Stimulated activated CD4-positive, alpha-beta T cell treated with anti-CD3 and anti-CD28 coated beads, Interleukin-2, amount 100 ng/mL, for 4 hours (primary cell): ENCODE results near the gene APPBP2.
"Not testable (repeated sequence)": the region's sequence is repeated elsewhere in the genome, so short reads cannot be mapped to it uniquely, and the experiment has no call there.

Experiments
- DNase-seq: peaks from one replicate; pipeline ENCODE4 v3.0.0-alpha.2; 2020; ENCODE audit warnings: low read depth

Gene APPBP2

DNA sequence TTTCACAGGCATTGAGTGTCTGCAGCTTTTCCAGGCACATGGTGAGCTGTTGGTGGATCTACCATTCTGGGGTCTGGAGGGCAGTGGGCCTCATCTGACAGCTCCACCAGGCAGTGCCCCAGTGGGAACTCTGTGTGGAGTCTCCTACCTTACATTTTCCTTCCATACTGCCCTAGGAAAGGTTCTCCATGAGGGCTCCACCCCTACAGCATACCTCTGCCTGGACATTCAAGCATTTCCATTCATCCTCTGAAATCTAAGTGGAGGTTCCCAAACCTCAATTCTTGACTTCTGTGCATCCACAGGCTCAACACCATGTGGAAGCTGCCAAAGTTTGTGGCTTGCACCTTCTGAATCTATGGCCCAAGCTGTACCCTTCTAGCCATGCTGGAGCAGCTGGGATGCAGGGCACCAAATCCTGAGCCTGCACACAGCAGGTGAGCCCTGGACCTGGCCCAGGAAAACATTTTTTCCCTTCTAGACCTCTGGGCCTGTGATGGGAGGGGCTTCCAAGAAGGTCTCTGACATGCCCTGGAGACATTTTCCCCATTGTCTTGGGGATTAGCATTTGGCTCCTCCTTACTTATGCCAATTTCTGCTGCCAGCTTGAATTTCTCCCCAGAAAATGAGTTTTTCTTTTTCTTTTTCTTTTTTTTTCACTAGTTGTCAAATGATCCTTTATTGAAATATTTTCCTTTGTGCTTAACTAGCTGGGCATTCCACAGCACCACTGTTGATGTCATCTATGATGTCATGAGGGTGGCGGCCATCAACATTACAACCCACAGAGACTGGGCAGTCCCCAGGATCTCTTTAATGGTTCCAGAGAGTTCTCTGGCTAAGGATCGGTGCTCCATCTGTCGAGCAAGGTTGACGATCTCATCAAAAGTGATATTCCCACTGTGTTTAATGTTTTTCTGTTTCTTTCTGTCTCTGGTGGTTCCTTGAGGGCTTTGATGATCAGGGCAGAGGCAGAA is 92.7 kb downstream of the APPBP2 start:
- not testable (repeated sequence) for DNase-seq

- not testable (repeated sequence) for DNase-seq
These were observed 95.5 kb downstream of the APPBP2 start for GRCh38 chr17:60430561-60430960.

- DNase-seq = not testable (repeated sequence)
These were observed 97.6 kb downstream of the APPBP2 start for GRCh38 chr17:60428491-60428890.

- no peak for DNase-seq
These were observed 99.4 kb downstream of the APPBP2 start for GRCh38 chr17:60426596-60426995.

- DNase-seq = no peak
These were observed 100.4 kb downstream of the APPBP2 start for GRCh38 chr17:60425626-60426025.

- DNase-seq = no peak
These were observed 102.2 kb downstream of the APPBP2 start for GRCh38 chr17:60423865-60424264.

- DNase-seq = no peak
These were observed 103.8 kb downstream of the APPBP2 start, which contains the start of gene CHCT1 for GRCh38 chr17:60422162-60422665. TSS of gene CHCT1 (plus strand) at chr17:60422489. CDS start at chr17:60422593, 104 bp downstream.

DNA sequence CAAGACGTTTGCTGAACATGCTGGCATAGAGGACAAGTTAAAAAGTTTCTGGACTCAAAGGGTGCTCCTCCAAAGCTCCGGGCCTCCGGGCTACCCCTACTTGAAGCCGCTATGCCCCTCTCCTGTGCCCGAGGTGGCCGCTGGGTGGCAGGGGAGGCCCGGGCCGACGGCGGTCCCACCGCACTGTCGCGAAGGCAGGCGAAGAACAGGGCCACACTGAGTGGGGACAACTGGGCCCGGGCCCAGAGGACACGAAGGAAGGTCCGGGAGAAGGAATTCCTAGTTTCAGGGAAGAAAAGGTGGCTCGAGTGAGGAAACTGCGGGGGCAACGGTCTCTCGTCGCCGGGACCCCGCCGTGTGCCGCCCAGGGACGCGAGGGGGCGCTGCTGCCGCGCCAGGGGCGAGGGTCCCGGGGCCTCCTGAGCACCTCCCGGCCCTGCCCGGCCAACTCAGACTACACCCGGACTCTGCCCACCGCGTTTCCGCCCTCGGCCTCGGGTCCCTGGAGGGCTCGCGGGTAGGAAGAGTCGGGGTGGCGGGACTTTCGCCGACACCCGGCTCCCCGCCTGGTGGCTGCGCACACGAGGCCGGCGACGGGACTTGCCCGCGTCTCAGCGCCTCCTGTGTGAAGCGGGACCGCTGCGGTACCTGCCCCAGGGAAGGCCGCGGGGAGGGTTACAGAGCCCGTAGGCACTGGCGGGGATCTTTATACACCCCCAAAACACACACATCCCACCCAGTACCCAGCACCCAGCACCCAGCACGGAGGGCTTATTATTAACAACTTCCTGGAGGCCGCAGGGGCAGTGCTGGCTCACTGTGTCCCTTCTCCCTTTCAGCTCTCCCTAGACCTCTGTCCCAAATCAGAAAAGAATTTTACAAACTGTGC is 104.5 kb downstream of the APPBP2 start:
- DNase-seq = peak; percentile 59

DNA sequence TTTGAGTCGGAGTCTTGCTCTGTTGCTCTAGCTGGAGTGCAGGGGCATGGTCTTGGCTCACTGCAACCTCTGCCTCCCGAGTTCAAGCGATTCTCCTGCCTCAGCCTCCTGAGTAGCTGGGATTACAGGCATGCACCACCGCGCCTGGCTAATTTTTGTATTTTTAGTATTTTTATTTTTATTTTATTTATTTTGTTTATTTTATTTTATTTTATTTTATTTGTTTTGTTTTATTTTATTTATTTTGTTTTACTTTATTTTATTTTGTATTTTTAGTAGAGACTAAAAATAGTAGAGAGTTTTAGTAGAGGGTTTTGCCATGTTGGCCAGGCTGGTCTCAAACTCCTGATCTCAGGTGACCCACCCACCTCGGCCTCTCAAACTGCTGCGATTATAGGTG is 106.2 kb downstream of the APPBP2 start:
- DNase-seq = not testable (repeated sequence)

DNA sequence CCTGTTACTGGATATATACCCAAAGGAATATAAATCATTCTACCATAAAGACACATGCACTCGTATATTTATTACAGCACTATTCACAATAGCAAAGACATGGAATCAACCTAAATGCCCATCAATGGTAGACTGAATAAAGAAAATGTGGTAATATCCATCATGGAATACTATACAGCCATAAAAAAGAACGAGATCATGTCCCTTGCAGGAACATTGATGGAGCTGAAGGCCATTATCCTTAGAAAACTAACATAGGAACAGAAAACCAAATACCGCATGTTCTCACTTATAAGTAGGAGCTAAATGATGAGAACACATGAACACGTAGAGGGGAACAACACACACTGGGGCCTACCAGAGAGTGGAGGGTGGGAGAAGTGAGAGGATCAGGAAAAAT is 107.0 kb downstream of the APPBP2 start:
- not testable (repeated sequence) for DNase-seq

GRCh38 chr17:60416368-60416925 is 109.6 kb downstream of the APPBP2 start:
- DNase-seq = no peak

DNA sequence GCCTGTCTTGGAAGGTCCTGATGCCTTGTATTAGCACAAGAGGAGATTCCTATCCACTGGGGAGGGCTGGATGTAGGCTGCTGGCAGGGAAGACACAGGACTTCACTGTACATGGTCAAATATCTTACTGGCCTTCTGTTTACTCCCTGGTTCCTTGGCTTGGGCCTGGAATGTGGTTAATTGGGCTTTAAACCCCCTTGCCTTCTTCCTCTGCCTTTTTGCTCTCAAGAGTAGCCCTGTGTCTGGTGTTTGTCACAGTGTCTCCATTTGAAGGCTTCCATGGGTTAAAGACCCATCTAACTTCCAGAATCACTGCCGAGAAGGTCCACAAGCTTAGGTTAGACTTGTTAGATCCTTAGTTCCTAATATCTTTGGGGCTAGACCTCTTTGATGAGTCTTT is 110.9 kb downstream of the APPBP2 start:
- no peak for DNase-seq

DNA sequence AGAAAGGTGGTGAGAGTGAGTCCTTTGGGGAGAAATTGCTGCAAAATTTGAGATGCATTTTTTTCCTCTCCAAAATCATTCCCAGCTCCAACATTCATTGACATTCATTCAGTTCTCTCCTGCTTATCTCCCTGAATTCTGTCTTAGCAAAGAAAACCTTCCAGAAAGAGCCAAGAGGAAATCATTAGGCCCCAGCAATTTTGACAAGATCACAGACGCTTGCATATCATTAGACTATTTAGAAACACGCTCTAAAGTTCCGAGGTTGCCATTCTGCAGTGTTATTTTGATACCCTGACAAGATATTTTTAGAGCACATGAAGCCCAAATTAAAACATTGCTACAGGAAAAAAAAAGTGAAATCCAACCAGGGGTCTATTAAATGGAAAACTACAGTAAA is 113.3 kb downstream of the APPBP2 start:
- DNase-seq = no peak

DNA sequence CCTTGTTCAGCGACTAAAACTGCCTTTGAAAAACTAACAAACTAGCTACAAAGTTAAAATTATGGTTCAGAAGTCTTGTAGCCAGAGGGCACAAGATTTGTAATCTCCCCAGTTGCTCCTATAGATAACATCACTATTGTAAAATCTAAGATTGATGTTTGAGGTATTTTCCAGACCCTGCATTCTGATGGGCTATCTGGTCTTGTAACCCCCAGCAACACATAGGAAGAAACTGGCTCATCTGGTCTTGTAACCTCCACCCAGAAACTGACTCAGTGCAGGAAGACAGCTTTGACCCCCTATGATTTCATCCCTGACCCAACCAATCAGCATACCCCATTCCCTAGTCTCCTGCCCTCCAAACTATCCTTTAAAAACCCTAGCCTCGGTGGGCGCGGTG is 116.0 kb downstream of the APPBP2 start:
- no peak for DNase-seq

DNA sequence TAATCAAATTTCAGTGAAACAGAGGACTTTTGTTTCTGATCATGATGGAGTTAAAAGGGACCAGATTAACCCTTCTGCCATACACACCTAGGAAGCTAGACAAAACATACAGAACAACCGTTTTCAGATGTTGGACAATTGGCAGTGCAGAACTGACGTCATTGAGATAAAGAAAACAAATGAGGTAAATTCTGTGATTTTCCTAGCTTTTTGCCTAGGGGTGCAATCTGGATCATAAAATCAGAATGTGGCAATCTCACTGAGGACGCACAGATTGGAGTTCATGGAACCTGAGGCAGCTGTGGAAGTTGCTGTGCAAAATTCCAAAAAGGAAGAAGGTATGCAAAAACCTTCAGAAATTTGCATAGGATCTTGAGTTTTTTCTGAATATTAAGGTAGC is 119.2 kb downstream of the APPBP2 start:
- DNase-seq = no peak

DNA sequence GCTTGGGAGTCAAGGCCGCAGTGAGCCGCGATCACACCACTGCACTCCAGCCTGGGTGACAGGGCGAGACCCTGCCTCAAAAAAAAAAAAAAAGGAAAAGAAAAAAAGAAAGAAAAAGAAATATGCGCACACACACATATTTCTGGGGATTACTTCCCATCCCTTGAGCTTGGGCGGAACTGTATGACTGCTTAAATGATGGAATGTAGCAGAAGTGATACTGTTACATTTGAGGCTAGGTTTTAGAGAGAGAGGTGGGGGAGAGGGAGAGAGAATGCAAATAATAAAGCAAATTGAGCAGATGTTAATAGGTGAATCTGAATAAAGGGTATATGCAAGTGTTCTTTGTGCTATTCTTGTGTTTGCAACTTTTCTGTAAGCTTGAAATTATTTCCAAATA is 122.1 kb downstream of the APPBP2 start:
- DNase-seq = no peak

DNA sequence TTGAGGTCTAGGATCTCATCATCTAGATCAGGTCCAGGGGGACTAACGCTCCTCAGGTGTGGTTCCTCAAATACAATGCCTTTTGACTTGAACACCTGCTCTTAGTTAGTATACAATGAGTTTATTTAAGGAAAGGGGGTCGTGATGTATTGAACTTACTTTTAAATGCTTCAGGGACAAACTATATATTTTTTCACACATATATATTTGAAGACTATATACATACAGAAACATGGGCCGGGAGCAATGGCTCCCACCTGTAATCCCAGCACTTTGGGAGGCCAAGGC is 122.6 kb downstream of the APPBP2 start:
- no peak for DNase-seq

- DNase-seq = no peak
These were observed 124.2 kb downstream of the APPBP2 start for GRCh38 chr17:60401819-60402218.

DNA sequence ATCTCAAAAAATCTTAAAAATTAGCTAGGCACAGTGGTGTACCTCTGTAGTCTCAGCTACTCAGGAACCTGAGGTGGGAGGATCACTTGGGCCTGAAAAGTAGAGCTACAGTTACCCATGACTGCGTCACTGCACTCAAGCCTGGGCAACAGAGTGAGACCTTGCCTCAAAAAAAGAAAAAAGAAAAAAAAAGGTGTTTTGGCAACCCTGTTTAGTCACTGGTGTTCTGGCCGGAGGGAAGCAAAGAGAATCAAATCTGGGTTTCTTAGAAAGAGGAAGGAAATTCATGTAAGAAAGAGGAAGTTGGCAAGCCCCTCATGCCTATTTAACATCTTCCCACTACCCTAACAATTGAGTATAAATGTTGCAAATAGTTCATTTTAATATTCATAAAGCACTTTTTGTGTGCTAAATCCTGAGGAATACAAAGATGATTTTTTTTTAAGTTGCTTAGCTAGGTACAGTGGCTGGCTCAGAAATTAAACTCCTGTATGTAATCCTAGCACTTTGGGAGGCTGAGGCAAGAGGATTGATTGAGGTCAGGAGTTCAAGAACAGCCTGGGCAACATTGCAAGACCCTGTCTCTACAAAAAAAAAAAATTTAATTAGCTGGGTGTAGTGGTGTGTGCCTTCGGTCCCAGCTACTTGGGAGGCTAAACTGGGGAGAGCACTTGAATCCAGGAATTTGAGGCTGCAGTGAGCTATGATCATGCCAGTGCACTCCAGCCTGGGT is 127.6 kb downstream of the APPBP2 start:
- DNase-seq = no peak

- DNase-seq = no peak
These were observed 129.6 kb downstream of the APPBP2 start for GRCh38 chr17:60396412-60396811.

DNA sequence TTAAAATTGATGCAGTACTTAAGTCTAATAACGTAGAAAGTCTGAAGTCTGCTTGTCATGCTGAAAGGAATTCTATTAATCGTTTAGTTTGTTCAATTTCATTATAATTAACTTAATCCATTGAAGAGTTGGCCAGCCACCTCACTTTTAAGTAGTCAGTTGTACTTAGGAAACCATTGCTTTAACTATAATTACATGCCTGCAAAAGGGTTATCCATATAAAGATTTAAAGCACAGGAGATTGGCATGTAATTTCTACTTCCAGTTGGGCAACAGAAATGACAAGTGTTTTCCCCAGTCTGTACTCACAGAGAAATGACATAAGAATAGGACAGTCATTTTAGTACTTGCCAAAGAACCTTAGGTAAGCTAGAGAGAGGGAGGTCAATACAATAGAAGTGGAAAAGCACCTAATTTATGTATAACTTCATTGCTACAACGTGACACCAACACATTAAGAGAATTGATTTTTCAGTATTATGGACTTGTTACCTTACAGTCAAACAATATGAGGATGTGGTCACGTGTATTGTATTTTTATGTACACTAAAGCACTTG is 130.5 kb downstream of the APPBP2 start:
- no peak for DNase-seq
